C4-2B (cell line): ENCODE results near the gene SMARCC1.

Source experiments
- ZFX ChIP-seq: fragments of 450-650 bp; IDR thresholded peaks from 2 replicates; pipeline ENCODE4 v1.6.1; 2017
- TF ChIP-seq, protein P1 (sequence below): fragments of 450-650 bp; conservative IDR thresholded peaks from 2 replicates; pipeline ENCODE4 v1.5.1; 2017; ENCODE audit warnings: mild to moderate bottlenecking

DNA sequence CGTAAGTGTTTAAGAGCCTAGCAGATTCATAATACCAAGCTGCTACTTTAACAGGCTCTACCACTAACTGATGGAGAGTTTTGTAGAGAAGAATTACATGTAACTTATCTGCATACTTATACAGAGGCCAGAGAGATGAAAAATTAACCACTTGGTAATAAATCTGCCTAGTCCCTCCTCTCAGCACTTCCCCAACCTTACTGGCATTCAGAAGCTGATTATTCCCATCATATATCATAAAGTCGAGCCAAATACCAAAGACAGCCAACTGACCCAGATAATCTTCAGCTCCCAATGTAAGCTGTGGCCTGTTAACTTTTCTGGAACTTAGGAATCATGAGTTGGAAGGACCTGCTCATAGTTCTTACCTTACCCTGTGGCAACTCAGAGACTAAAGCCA is 177.5 kb downstream of the SMARCC1 start:
- TF ChIP-seq, protein P1, sequence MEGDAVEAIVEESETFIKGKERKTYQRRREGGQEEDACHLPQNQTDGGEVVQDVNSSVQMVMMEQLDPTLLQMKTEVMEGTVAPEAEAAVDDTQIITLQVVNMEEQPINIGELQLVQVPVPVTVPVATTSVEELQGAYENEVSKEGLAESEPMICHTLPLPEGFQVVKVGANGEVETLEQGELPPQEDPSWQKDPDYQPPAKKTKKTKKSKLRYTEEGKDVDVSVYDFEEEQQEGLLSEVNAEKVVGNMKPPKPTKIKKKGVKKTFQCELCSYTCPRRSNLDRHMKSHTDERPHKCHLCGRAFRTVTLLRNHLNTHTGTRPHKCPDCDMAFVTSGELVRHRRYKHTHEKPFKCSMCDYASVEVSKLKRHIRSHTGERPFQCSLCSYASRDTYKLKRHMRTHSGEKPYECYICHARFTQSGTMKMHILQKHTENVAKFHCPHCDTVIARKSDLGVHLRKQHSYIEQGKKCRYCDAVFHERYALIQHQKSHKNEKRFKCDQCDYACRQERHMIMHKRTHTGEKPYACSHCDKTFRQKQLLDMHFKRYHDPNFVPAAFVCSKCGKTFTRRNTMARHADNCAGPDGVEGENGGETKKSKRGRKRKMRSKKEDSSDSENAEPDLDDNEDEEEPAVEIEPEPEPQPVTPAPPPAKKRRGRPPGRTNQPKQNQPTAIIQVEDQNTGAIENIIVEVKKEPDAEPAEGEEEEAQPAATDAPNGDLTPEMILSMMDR: no peak
- no peak for TF ChIP-seq ZFX
